ENCODE results near the gene PDZD2.
"Not testable (repeated sequence)": the region's sequence is repeated elsewhere in the genome, so short reads cannot be mapped to it uniquely, and the experiment has no call there.

The PDZD2 gene

GRCh38 chr5:31771500-31771899 is 132.6 kb downstream of the PDZD2 start:
- no peak for DNase-seq

- not testable (repeated sequence) for DNase-seq
Measured at GRCh38 chr5:31776294-31776693, 137.4 kb downstream of the PDZD2 start.

GRCh38 chr5:31776976-31777651 is 138.2 kb downstream of the PDZD2 start:
- no peak for DNase-seq

GRCh38 chr5:31781772-31782171 is 142.8 kb downstream of the PDZD2 start:
- DNase-seq: no peak

- DNase-seq: no peak
Measured at GRCh38 chr5:31783086-31783645, 144.2 kb downstream of the PDZD2 start.

- DNase-seq: no peak
Measured at GRCh38 chr5:31783731-31784130, 144.8 kb downstream of the PDZD2 start.

GRCh38 chr5:31786090-31786631 is 147.2 kb downstream of the PDZD2 start:
- no peak for DNase-seq

GRCh38 chr5:31794009-31794408 is 155.1 kb downstream of the PDZD2 start:
- DNase-seq: no peak

- no peak for DNase-seq
Measured at GRCh38 chr5:31798168-31798567, 159.2 kb downstream of the PDZD2 start.

- DNase-seq: no peak
Measured at GRCh38 chr5:31800351-31800750, 161.4 kb downstream of the PDZD2 start.

- no peak for DNase-seq
Measured at GRCh38 chr5:31805785-31806400, 167.0 kb downstream of the PDZD2 start.

GRCh38 chr5:31806561-31806960 is 167.6 kb downstream of the PDZD2 start:
- no peak for DNase-seq

- no peak for DNase-seq
Measured at GRCh38 chr5:31807789-31808540, 169.0 kb downstream of the PDZD2 start.

- DNase-seq: peak; percentile 74
Measured at GRCh38 chr5:31809050-31809870, 170.3 kb downstream of the PDZD2 start.

- peak; percentile 78 for DNase-seq
Measured at GRCh38 chr5:31811210-31811609, 172.3 kb downstream of the PDZD2 start.

GRCh38 chr5:31815376-31815775 is 176.4 kb downstream of the PDZD2 start:
- DNase-seq: no peak

- no peak for DNase-seq
Measured at GRCh38 chr5:31819926-31820516, 181.1 kb downstream of the PDZD2 start.

GRCh38 chr5:31823472-31823871 is 184.5 kb downstream of the PDZD2 start:
- DNase-seq: peak; percentile 33

- no peak for DNase-seq
Measured at GRCh38 chr5:31824869-31825517, 186.1 kb downstream of the PDZD2 start.

- DNase-seq: peak; percentile 78
Measured at GRCh38 chr5:31825518-31826068, 186.7 kb downstream of the PDZD2 start.

GRCh38 chr5:31827867-31828266 is 188.9 kb downstream of the PDZD2 start:
- no peak for DNase-seq
